Measurements from ENCODE around the gene P2RY6. TPM values are rescaled to one million over a fixed set of nuclear protein-coding genes. Genes with fewer than 3 reads are reported as not detected.
A peak's percentile ranks its signal among the peaks of the same experiment; 100 is the strongest.

The P2RY6 gene
- total RNA-seq, 1 donor from 2014 or later, result 0.13 TPM

DNA sequence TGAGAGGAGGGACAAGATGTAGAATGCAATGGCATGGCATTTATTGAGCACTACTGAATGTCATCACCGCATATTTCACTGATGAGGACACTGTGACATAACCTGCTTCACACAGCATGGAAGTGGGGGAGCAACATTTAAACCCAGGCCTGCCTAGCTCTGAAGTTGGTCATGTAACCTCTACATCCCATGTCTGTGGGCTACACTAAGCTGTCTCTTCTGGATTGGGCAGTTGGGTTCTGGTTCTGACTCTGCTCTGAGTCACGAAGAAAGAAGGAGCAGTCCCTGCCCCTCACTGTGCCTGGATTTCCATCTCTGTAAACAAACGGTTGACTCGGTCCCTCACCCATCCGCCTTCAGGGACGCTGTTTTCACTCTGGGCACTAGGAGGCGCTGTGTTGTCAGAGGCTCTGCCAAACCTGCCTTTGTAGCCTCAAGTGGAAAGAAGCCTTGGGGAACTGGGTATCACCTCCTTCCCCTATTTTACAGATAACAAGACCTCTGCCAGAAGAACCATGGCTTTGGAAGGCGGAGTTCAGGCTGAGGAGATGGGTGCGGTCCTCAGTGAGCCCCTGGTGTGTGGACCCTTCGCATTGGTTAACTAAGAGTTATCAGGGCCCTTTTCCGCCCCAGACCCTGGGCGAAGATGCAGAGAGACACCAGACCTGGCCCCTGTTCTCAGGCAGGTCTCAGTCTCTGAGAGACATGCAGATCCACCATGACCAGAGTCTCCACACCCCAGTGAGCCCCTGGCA is 23.3 kb downstream of the P2RY6 start:
- DNase-seq (ENCODE audit: low read depth, low spot score), result no peak

- no peak for DNase-seq (ENCODE audit: low read depth, low spot score)
Observed at GRCh38 chr11:73295996-73296318, 23.8 kb downstream of the P2RY6 start.

DNA sequence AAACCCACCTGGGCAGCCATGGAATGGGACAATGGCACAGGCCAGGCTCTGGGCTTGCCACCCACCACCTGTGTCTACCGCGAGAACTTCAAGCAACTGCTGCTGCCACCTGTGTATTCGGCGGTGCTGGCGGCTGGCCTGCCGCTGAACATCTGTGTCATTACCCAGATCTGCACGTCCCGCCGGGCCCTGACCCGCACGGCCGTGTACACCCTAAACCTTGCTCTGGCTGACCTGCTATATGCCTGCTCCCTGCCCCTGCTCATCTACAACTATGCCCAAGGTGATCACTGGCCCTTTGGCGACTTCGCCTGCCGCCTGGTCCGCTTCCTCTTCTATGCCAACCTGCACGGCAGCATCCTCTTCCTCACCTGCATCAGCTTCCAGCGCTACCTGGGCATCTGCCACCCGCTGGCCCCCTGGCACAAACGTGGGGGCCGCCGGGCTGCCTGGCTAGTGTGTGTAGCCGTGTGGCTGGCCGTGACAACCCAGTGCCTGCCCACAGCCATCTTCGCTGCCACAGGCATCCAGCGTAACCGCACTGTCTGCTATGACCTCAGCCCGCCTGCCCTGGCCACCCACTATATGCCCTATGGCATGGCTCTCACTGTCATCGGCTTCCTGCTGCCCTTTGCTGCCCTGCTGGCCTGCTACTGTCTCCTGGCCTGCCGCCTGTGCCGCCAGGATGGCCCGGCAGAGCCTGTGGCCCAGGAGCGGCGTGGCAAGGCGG is 24.5 kb downstream of the P2RY6 start:
- no peak for DNase-seq (ENCODE audit: low read depth, low spot score)

DNA sequence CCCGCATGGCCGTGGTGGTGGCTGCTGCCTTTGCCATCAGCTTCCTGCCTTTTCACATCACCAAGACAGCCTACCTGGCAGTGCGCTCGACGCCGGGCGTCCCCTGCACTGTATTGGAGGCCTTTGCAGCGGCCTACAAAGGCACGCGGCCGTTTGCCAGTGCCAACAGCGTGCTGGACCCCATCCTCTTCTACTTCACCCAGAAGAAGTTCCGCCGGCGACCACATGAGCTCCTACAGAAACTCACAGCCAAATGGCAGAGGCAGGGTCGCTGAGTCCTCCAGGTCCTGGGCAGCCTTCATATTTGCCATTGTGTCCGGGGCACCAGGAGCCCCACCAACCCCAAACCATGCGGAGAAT is 25.1 kb downstream of the P2RY6 start:
- no peak for DNase-seq (ENCODE audit: low read depth, low spot score)

DNA sequence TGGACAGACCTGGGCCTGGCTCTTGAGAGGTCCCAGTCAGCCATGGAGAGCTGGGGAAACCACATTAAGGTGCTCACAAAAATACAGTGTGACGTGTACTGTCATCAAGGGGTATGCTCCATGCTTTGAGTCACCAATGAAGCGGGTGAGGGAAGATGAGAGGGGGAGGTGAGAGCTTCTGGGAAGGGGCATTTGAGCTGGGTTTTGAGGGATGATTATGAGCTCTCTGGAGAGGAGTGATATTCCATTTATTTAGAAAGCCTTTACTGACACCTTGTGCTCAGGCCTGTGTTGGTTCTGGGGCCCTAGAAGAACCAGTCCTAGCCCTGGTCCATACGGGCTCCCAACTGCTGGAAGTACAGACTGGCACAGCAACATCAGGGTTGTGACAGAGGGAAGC is 25.6 kb downstream of the P2RY6 start:
- DNase-seq (ENCODE audit: low read depth, low spot score), result no peak

DNA sequence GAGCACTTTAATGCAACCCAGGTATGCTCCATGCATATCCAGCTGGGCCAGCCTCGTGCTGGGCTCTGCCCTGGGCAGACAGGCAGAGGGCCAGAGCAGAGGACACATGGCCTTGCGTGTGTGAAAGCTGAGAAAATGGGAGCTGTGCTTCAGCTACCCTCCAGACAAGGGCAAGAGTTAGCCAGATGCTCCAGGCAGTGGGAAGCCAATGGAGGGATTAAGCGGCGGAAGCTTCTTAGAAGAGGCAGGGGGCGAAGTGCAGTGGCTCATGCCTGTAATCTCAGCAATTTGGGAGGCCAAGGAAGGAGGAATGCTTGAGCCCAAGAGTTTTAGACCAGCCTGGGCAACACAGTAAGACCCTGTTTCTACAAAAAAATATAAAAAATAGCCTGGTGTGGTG is 26.1 kb downstream of the P2RY6 start:
- no peak for DNase-seq (ENCODE audit: low read depth, low spot score)

GRCh38 chr11:73299751-73300150 is 27.6 kb downstream of the P2RY6 start:
- no peak for DNase-seq (ENCODE audit: low read depth, low spot score)

GRCh38 chr11:73306069-73306841 is 34.1 kb downstream of the P2RY6 start:
- no peak for DNase-seq (ENCODE audit: low read depth, low spot score)

DNA sequence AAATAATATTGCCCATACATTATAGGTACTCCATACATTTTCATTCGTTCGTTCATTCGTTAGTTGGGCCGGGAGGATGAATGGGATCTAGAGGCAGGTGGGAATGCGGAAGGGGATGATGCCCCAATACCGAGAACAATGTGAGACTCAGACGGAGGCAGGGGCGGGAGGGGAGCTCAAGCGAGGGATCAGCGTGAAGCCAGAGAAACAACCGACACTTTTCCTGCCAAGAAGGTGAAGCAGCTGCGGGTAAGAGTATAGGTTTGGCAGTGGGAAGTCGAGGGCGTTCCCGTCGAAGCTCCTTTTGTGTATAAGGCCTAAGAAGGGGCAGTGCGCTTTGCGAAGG is 34.8 kb downstream of the P2RY6 start:
- DNase-seq (ENCODE audit: low read depth, low spot score), result no peak

DNA sequence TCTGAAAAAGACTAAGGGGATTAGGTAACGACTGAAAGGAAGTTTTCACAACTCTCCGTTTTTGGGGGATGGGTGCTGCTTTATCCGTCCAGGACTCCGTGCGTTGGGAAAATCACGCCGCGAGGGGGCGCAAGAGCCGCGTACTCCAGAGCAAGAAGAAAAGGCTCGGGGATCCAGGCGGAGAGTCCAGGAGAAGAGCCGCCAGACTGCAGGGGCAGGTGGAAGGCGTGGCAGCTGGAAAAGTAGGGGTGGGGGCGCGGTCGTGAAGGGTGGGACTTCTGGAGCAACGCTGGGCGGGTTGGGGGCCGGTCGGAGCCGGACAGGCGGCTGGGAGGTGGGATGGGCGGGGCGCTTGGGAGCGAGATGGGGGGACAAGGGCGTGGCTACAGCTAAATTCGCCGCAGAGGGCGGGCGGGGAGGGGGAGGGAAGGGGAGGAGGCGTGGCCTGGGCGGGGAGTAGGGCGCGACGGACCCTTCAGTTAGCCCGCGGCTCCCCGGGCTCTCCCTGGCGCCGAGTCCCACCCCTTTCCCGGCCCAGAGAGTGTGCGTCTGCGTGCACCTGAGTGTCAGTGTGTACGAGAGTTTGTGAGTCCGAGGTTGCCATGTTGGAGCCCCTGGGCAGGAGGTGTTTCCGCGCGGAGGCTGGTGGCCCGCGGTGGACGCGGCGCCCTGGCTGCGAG is 35.3 kb downstream of the P2RY6 start:
- peak; percentile 96 for DNase-seq (ENCODE audit: low read depth, low spot score)

DNA sequence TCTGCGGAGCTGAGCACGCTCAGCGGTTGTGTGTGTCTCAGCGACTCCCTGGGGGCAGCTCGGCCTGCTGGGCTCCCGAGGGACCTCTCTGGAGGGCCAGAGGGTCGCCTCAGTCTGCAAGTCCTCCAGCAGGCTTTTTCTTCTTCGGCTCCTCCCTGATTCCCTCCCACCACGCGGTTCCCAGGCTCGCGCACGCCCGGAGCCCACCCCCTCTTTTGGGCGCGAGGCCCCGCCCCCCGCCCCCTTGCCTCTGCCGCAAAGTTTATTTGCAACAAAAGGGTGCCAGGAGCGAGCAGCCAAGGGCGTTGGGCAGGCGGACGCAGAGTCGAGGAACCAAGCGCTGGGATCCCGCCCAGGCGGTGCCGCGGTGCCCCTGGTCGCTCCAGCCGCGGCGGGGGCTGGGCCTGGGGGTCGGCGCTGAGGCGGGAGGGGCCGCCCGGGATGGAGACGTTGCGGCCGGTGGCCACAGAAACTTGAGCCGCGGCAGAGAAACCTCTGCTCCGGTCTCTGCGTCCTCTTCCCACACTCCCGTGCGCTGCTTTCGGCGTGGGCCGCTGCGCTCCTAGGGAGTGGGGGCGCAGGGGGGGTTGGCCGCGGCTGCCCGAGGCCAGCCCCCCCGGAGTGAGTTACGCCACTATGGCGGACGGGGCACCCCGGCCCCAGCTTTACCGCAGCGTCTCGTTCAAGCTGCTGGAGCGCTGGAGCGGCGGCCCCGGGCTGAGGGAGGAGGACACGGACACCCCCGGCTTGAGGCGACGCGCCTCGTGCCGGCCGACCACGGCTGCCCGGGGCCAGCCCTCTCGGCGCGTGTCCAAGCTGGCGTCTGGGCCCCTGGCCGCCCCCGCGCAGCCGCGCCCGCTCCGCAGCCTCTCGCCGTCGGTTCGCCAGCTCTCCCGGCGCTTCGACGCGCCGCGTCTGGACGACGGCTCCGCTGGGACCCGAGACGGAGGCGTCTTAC is 36.1 kb downstream of the P2RY6 start, which contains the start of gene ARHGEF17:
Gene ARHGEF17, plus strand, starts transcription at position 274 of the 958 bp plus-strand sequence. Its CDS starts 363 bp downstream, at position 637.
- DNase-seq (ENCODE audit: low read depth, low spot score), result peak; percentile 44

GRCh38 chr11:73308961-73309919 is 37.1 kb downstream of the P2RY6 start:
- DNase-seq (ENCODE audit: low read depth, low spot score), result peak; percentile 76

DNA sequence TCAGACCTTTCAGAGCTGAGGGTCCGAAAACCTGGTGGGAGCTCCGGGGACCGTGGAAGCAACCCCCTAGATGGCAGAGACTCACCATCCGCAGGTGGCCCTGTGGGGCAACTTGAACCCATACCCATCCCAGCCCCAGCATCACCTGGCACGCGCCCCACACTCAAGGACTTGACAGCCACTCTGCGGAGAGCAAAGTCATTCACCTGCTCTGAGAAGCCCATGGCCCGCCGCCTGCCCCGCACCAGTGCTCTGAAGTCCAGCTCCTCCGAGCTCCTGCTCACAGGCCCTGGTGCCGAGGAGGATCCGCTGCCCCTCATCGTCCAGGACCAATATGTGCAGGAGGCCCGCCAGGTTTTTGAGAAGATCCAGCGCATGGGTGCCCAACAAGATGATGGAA is 37.9 kb downstream of the P2RY6 start:
- no peak for DNase-seq (ENCODE audit: low read depth, low spot score)

DNA sequence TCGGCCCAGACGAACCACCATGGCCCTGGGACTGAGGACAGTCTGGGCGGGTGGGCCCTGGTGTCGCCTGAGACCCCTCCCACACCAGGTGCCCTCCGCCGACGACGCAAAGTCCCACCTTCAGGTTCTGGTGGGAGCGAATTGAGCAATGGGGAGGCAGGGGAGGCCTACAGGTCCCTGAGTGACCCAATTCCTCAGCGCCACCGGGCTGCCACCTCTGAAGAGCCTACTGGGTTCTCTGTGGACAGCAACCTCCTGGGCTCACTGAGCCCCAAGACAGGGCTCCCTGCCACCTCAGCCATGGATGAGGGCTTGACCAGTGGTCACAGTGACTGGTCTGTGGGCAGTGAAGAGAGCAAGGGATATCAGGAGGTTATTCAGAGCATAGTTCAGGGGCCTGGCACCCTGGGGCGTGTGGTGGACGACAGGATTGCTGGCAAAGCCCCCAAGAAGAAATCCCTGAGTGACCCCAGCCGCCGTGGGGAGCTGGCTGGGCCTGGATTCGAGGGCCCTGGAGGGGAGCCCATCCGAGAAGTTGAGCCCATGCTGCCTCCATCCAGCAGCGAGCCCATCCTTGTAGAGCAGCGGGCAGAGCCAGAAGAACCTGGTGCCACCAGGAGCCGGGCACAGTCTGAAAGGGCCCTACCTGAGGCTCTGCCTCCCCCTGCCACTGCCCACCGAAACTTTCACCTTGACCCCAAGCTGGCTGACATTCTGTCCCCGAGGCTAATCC is 38.7 kb downstream of the P2RY6 start:
- no peak for DNase-seq (ENCODE audit: low read depth, low spot score)

DNA sequence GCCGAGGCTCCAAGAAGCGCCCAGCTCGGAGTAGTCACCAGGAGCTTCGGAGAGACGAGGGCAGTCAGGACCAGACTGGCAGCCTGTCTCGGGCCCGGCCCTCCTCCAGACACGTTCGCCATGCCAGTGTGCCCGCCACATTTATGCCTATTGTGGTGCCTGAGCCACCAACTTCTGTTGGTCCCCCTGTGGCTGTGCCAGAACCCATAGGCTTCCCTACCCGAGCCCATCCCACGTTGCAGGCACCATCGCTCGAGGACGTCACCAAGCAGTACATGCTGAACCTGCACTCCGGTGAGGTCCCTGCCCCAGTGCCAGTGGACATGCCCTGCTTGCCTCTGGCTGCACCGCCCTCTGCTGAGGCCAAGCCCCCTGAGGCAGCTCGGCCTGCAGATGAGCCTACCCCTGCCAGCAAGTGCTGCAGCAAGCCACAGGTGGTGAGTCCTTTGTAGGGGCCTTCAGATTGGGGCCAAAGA is 39.3 kb downstream of the P2RY6 start:
- no peak for DNase-seq (ENCODE audit: low read depth, low spot score)

DNA sequence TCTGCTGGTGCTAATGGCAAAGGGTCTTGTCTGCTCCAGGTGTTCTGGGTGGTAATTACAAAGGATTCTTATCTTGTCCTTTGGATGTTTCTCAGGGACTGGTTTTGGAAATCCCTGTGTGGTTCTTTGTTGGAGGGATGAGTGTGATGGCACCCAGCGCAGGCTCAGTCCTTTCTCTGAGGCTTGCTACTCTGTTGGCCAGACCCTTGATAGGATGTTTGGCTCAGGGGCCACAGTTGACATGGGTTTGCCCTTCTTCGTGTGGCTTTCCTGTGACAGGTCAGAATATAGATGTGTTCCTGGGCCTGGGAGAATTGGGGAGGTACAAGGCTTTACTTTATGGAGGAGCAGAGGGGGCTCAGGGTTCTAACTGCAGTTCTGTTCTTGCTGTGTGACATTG is 39.9 kb downstream of the P2RY6 start:
- DNase-seq (ENCODE audit: low read depth, low spot score), result no peak

- DNase-seq (ENCODE audit: low read depth, low spot score), result no peak
Observed at GRCh38 chr11:73312851-73313327, 40.8 kb downstream of the P2RY6 start.

DNA sequence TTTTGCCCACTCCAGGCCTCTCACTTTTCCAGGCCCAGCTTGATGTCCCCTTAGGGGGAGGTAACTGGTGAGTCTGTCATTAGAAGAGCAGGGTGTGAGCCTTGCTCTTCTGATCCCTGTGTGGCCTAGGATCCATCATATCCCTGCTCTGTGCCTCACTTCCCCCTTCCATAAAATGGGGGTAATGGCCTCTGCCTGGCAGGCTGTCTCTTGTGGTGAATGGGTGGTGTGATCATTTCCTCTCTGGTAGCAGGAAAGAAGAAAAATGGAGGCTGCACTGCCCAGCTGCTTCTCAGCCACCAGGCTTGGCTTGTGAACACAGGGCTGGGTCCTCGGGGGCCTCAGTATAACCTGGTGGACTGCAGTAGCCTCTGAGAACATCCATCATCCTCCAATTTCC is 41.5 kb downstream of the P2RY6 start:
- no peak for DNase-seq (ENCODE audit: low read depth, low spot score)

All from pulmonary artery endothelial cell (primary cell).